OCI-LY3 (cell line): ENCODE measurements around the gene NAMPT.

Experiments used
- CTCF ChIP-seq: fragments of 200-600, 300-600 bp; sonication (generic); IDR thresholded peaks from 2 replicates; pipeline ENCODE4 v1.5.1; 2014; ENCODE audit warnings: antibody characterized with exemption, low read length, low read depth
- EZH2phosphoT487 ChIP-seq: fragments of 200-600 bp; shearing (Covaris generic); IDR thresholded peaks from 2 replicates; pipeline ENCODE4 v1.6.1; 2018; ENCODE audit warnings: antibody characterized with exemption, mixed run types, low read depth

- TF ChIP-seq CTCF (peak; percentile 6; the same call in 1 of the 2 replicates), EZH2phosphoT487 (no peak)
These were observed 24.6 kb upstream of the NAMPT start for GRCh38 chr7:106309362-106309761.
